Activated CD8-positive, alpha-beta memory T cell treated with anti-CD3 and anti-CD28 coated beads, Interleukin-2, amount 50 U/mL, for 24 hours (primary cell): Measurements from ENCODE around the gene BRD2.

Source experiments
- DNase-seq: peaks from one replicate; pipeline ENCODE4 v3.0.0-alpha.2; 2020; ENCODE audit errors: extremely low read depth

The BRD2 gene

GRCh38 chr6:32972353-32973143 lies 4.2 kb downstream of the BRD2 start:
- DNase-seq = no peak

- no peak for DNase-seq
Observed at GRCh38 chr6:32973144-32974015, 5.0 kb downstream of the BRD2 start.

- DNase-seq = no peak
Observed at GRCh38 chr6:32974016-32974333, 5.6 kb downstream of the BRD2 start.

- DNase-seq = no peak
Observed at GRCh38 chr6:32974541-32975308, 6.3 kb downstream of the BRD2 start.

- DNase-seq = no peak
Observed at GRCh38 chr6:32975886-32976285, 7.5 kb downstream of the BRD2 start.

- no peak for DNase-seq
Observed at GRCh38 chr6:32976334-32977069, 8.1 kb downstream of the BRD2 start.

- no peak for DNase-seq
Observed at GRCh38 chr6:32977272-32977952, 9.0 kb downstream of the BRD2 start.

- DNase-seq = no peak
Observed at GRCh38 chr6:32977953-32978324, 9.5 kb downstream of the BRD2 start.

- no peak for DNase-seq
Observed at GRCh38 chr6:32979720-32980487, 11.5 kb downstream of the BRD2 start.

GRCh38 chr6:32980488-32981038 lies 12.2 kb downstream of the BRD2 start:
- no peak for DNase-seq

GRCh38 chr6:32982084-32982701 lies 13.8 kb downstream of the BRD2 start:
- no peak for DNase-seq

GRCh38 chr6:32982702-32983492 lies 14.5 kb downstream of the BRD2 start:
- DNase-seq = no peak

- no peak for DNase-seq
Observed at GRCh38 chr6:32983493-32983848, 15.1 kb downstream of the BRD2 start.

- DNase-seq = no peak
Observed at GRCh38 chr6:32983964-32984621, 15.7 kb downstream of the BRD2 start.

- DNase-seq = peak; percentile 85
Observed at GRCh38 chr6:32984622-32985389, 16.4 kb downstream of the BRD2 start.

GRCh38 chr6:32989368-32989767 lies 21.0 kb downstream of the BRD2 start:
- DNase-seq = no peak

- no peak for DNase-seq
Observed at GRCh38 chr6:32991972-32992371, 23.6 kb downstream of the BRD2 start.
